H1 (cell line): Measurements from ENCODE around the gene F11. TPM values are rescaled to one million over a fixed set of nuclear protein-coding genes. Genes with fewer than 3 reads are reported as not detected.
"Not testable (repeated sequence)": the region's sequence is repeated elsewhere in the genome, so short reads cannot be mapped to it uniquely, and the experiment has no call there.

Experiments used
- CTCF ChIA-PET: fragments of 300-600 bp; sonication (Branson Sonifier 250); formaldehyde crosslinking; loops from one replicate; lab custom pipeline; 2021; ENCODE audit not compliant: partially characterized antibody; lab: Charles Lee
- POLR2A ChIA-PET: fragments of 300-600 bp; sonication (Branson Sonifier 250); formaldehyde crosslinking; loops from one replicate; lab custom pipeline; 2021; ENCODE audit warnings: inconsistent platforms; ENCODE audit not compliant: partially characterized antibody; lab: Charles Lee
- DNase-seq, 2 experiments: peaks; one replicate each; pipeline versions ENCODE4 v3.0.0 to v3.0.0-alpha.2; 2010 to 2022; ENCODE audit warnings: low spot score in 2 of 2, low read depth in 1 of 2, mixed read lengths in 1 of 2
- FAIRE-seq: peaks from 2 replicates; lab custom pipeline; 2011; peaks lifted over from hg19 to GRCh38; lab: Jason Lieb, UNC
- H2AFZ ChIP-seq: 2 replicates; pipeline ENCODE4 v1.8.1; 2012; ENCODE audit warnings: low read length, inconsistent platforms
- H2AK5ac ChIP-seq: 2 replicates; pipeline ENCODE4 v1.6.1; 2013; ENCODE audit warnings: low read depth, low read length
- H2BK120ac ChIP-seq: replicated peaks from 2 replicates; pipeline ENCODE3; 2013; ENCODE audit warnings: low read depth, low read length, inconsistent platforms
- H2BK12ac ChIP-seq: 2 replicates; pipeline ENCODE4 v1.6.1; 2013; ENCODE audit warnings: low read depth, low read length
- H2BK15ac ChIP-seq: 2 replicates; pipeline ENCODE4 v1.6.1; 2013; ENCODE audit warnings: low read length
- H2BK20ac ChIP-seq: 2 replicates; pipeline ENCODE4 v1.6.1; 2013; ENCODE audit warnings: low read length
- H2BK5ac ChIP-seq: 2 replicates; pipeline ENCODE4 v1.6.1; 2013; ENCODE audit warnings: low read depth, low read length
- H3K14ac ChIP-seq: 2 replicates; pipeline ENCODE4 v1.6.1; 2013; ENCODE audit warnings: inconsistent platforms; ENCODE audit not compliant: insufficient read length
- H3K18ac ChIP-seq: 2 replicates; pipeline ENCODE4 v1.6.1; 2013; ENCODE audit warnings: low read length; ENCODE audit errors: extremely low read depth
- H3K23ac ChIP-seq: 2 replicates; pipeline ENCODE4 v1.6.1; 2013; ENCODE audit warnings: inconsistent platforms; ENCODE audit not compliant: insufficient read length
- H3K23me2 ChIP-seq: 2 replicates; pipeline ENCODE4 v1.6.1; 2013; ENCODE audit warnings: low read depth, low read length
- H3K27ac ChIP-seq: 2 replicates; pipeline ENCODE4 v1.6.1; 2011; ENCODE audit warnings: low read depth, low read length, inconsistent platforms
- H3K27me3 ChIP-seq, 4 experiments: replicated peaks in 1 of 4; 1 replicate in 1 of 4; 2 replicates in 3 of 4; pipeline versions ENCODE4 v1.6.1 to v1.8.1; 2011 to 2013; ENCODE audit warnings: low read length in 3 of 4, mild to moderate bottlenecking in 3 of 4, inconsistent platforms in 2 of 4, mixed read lengths in 2 of 4, moderate library complexity in 1 of 4; ENCODE audit not compliant: control insufficient read depth in 3 of 4, insufficient read depth in 3 of 4; ENCODE audit errors: extremely low read depth in 1 of 4
- H3K36me3 ChIP-seq, 4 experiments: 2 replicates each; pipeline versions ENCODE4 v1.6.1 to v1.8.1; 2011 to 2013; ENCODE audit warnings: mild to moderate bottlenecking in 4 of 4, low read length in 3 of 4, moderate library complexity in 2 of 4, control low read depth in 1 of 4, inconsistent platforms in 1 of 4; ENCODE audit not compliant: insufficient read depth in 4 of 4, control insufficient read depth in 2 of 4
- H3K4ac ChIP-seq: replicated peaks from 2 replicates; pipeline ENCODE3; 2013; ENCODE audit warnings: low read length, low read depth, mixed read lengths, inconsistent platforms; ENCODE audit not compliant: insufficient read length
- H3K4me1 ChIP-seq, 4 experiments: replicated peaks in 1 of 4; 1 replicate in 1 of 4; 2 replicates in 3 of 4; pipeline versions ENCODE4 v1.6.1 to v1.8.1; 2011 to 2013; ENCODE audit warnings: low read length in 3 of 4, inconsistent platforms in 2 of 4, mixed read lengths in 1 of 4; ENCODE audit not compliant: insufficient read depth in 4 of 4, control insufficient read depth in 3 of 4
- H3K4me2 ChIP-seq, 2 experiments: 2 replicates each; pipeline versions ENCODE4 v1.6.1 to v1.8.1; 2011 to 2013; ENCODE audit warnings: low read depth in 2 of 2, low read length in 2 of 2, control low read depth in 1 of 2, inconsistent platforms in 1 of 2, mild to moderate bottlenecking in 1 of 2; ENCODE audit not compliant: insufficient read depth in 1 of 2
- H3K4me3 ChIP-seq, 4 experiments: fragments of 200-600, 300-600 bp in 1 of 4; sonication (generic), shearing (Covaris generic), sonication (Bioruptor Twin) in 1 of 4; 2 replicates each; pipeline versions ENCODE4 v1.5.1 to v1.8.1; 2011 to 2016; ENCODE audit warnings: low read length in 4 of 4, low read depth in 3 of 4, control low read depth in 2 of 4, inconsistent platforms in 2 of 4, mild to moderate bottlenecking in 2 of 4, mixed read lengths in 1 of 4, moderate library complexity in 1 of 4; ENCODE audit not compliant: insufficient read depth in 2 of 4; ENCODE audit errors: extremely low read depth in 1 of 4
- H3K56ac ChIP-seq: replicated peaks from 2 replicates; pipeline ENCODE3; 2013; ENCODE audit warnings: low read depth, mild to moderate bottlenecking, mixed read lengths, low read length, inconsistent platforms; ENCODE audit not compliant: insufficient read length
- H3K79me1 ChIP-seq: 2 replicates; pipeline ENCODE4 v1.6.1; 2013; ENCODE audit warnings: low read depth, low read length, control low read depth
- H3K79me2 ChIP-seq, 2 experiments: 2 replicates each; pipeline versions ENCODE4 v1.6.1 to v1.8.1; 2012 to 2013; ENCODE audit warnings: low read length in 2 of 2, mild to moderate bottlenecking in 2 of 2, inconsistent platforms in 1 of 2; ENCODE audit not compliant: insufficient read depth in 2 of 2, control insufficient read depth in 1 of 2
- H3K9ac ChIP-seq, 4 experiments: replicated peaks in 1 of 4; 1 replicate in 1 of 4; 2 replicates in 3 of 4; pipeline versions ENCODE4 v1.6.1 to v1.8.1; 2011 to 2013; ENCODE audit warnings: low read depth in 3 of 4, low read length in 3 of 4, control low read depth in 2 of 4, mild to moderate bottlenecking in 2 of 4, moderate library complexity in 2 of 4, inconsistent platforms in 1 of 4; ENCODE audit errors: extremely low read depth in 1 of 4
- H3K9me3 ChIP-seq, 2 experiments: 2 replicates each; pipeline versions ENCODE4 v1.6.1 to v1.8.1; 2012 to 2013; ENCODE audit warnings: mild to moderate bottlenecking in 2 of 2, moderate library complexity in 2 of 2, control low read depth in 1 of 2, inconsistent platforms in 1 of 2, low read depth in 1 of 2, low read length in 1 of 2, mixed read lengths in 1 of 2; ENCODE audit not compliant: insufficient read depth in 2 of 2
- H4K20me1 ChIP-seq, 2 experiments: replicated peaks in 1 of 2; 2 replicates each; pipeline versions ENCODE3 to v1.8.1; 2011 to 2013; ENCODE audit warnings: inconsistent platforms in 2 of 2, low read length in 2 of 2, mild to moderate bottlenecking in 1 of 2; ENCODE audit not compliant: insufficient read depth in 2 of 2, control insufficient read depth in 1 of 2
- H4K5ac ChIP-seq: 2 replicates; pipeline ENCODE4 v1.6.1; 2013; ENCODE audit warnings: low read length, low read depth, mixed read lengths, inconsistent platforms; ENCODE audit not compliant: insufficient read length
- H4K8ac ChIP-seq: 2 replicates; pipeline ENCODE4 v1.8.0; 2013; ENCODE audit warnings: mild to moderate bottlenecking, moderate library complexity, low read length, inconsistent platforms; ENCODE audit not compliant: insufficient read depth; ENCODE audit errors: extremely low read depth
- H4K91ac ChIP-seq: replicated peaks from 2 replicates; pipeline ENCODE3; 2013; ENCODE audit warnings: low read length, mixed read lengths, inconsistent platforms; ENCODE audit not compliant: insufficient read length
- WGBS, 2 experiments: shearing (Covaris generic) in 1 of 2; methylation state at CpG; one replicate each; pipeline versions ENCODE4 v1.1.6 to v1.1.7; 2013 to 2015; ENCODE audit warnings: low lambda C conversion rate in 2 of 2, mixed read lengths in 2 of 2, inconsistent platforms in 1 of 2, low coverage in 1 of 2, missing lambda C conversion rate in 1 of 2; ENCODE audit not compliant: insufficient replicate concordance in 2 of 2, insufficient coverage in 1 of 2, insufficient read length in 1 of 2; ENCODE audit errors: extremely low coverage in 1 of 2, missing lambda C conversion rate in 1 of 2; 5-methylcytosine and 5-hydroxymethylcytosine counted together
- polyA plus RNA-seq, 7 experiments: library from polyadenylated mRNA; depleted of rRNA in 3 of 7; stranded (reverse) in 5 of 7; unstranded in 2 of 7; fragments of >200 nt in 5 of 7; fragments of 200-250 nt in 2 of 7; gene quantifications; 1 replicate in 5 of 7; 2 replicates in 1 of 7; 4 replicates in 1 of 7; pipeline versions ENCODE4 v1.2.1 to v1.2.3, GENCODE V29; 2011 to 2013; ENCODE audit warnings: missing spikeins in 2 of 7, mixed read lengths in 2 of 7
- total RNA-seq: library from RNA; stranded (reverse); fragmentation: NEBNext Ultra II Directional; extraction: Animal tissue kit (Norgen Biotek cat#: 25700); gene quantifications from 2 replicates; pipeline ENCODE4 v1.2.1, GENCODE V29; 2021

The F11 gene
- total and polyA plus RNA-seq, 2 of the 8 experiments (the other 6 are each of a cell fraction or from before 2014, with no cell fraction given): 0.27 to 0.99 TPM

- H2BK20ac ChIP-seq, FAIRE-seq, H4K91ac ChIP-seq, H3K27me3 ChIP-seq, H3K36me3 ChIP-seq, DNase-seq, H3K23me2 ChIP-seq, H3K9ac ChIP-seq, H3K18ac ChIP-seq, H2AFZ ChIP-seq, H4K8ac ChIP-seq, H2BK120ac ChIP-seq, H3K23ac ChIP-seq, H3K9me3 ChIP-seq, H2BK15ac ChIP-seq, H3K4ac ChIP-seq, H3K79me2 ChIP-seq, H3K27ac ChIP-seq, H4K5ac ChIP-seq, H3K56ac ChIP-seq, H4K20me1 ChIP-seq, H2AK5ac ChIP-seq, H3K79me1 ChIP-seq, H3K14ac ChIP-seq: not testable (repeated sequence)
- Histone ChIP-seq H3K4me3 (peak overlapping the region in 1 of 4 experiments; percentile 48; a peak in 1 of 8 replicates), H3K4me2 (peak overlapping the region; percentile 59 to 70; a peak in 3 of 4 replicates), H3K4me1 (peaks cover 3 to 17% (median 9%) of the 10 kb centered on the region in 4 experiments; a peak in 5 of 7 replicates), H2BK5ac (peak overlapping the region; percentile 93), H2BK12ac (peak overlapping the region; percentile 100; the same call in 1 of the 2 replicates)
- CTCF ChIA-PET: interaction anchor here (1.0 to 1.1 kb wide), 2 partner anchors 63 to 128 kb away, joined by 3 read pairs; no protein-coding TSS in a partner anchor
- POLR2A ChIA-PET: interaction anchor here (0.6 to 3.6 kb wide), 11 partner anchors 9 to 460 kb away, joined by 3 to 37 read pairs (median 3); no protein-coding TSS in a partner anchor
- 58% methylated on average over 1 of the region's 11 CpGs; no CpG with 5 or more reads in 1 of the 2 experiments for WGBS, 2 experiments
Observed at GRCh38 chr4:186265250-186265649, 739 bp upstream of the F11 start.
